Activated gamma-delta T cell treated with Interleukin-2 at 50 U/mL for 16 hours (primary cell): Measurements from ENCODE around the gene NKD2.
"Not testable (repeated sequence)": the region's sequence is repeated elsewhere in the genome, so short reads cannot be mapped to it uniquely, and the experiment has no call there.

Experiments used
- DNase-seq: peaks from one replicate; pipeline ENCODE4 v3.0.0-alpha.2; 2020

Gene NKD2

DNA sequence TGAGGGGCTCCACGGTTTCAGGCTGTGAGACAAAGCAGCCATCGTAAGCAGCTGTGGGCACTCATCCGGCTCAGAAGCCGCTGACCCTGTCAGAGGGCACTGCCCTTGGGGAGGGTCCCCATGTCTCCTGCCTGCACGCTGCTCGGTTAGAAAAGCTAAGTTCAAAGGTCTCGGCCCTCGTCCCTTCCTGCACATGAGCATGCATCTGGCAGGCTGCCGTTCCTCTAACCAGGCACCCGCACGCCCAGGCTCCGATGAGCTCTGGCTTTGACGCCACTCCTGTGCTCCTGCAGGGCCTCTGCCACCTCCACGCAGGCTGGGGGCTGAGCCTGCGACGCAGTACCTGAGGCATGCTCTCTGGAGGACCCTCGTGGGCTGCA, 51.3 kb downstream of the NKD2 start:
- no peak for DNase-seq

GRCh38 chr5:1060535-1060981, 52.0 kb downstream of the NKD2 start:
- no peak for DNase-seq

DNA sequence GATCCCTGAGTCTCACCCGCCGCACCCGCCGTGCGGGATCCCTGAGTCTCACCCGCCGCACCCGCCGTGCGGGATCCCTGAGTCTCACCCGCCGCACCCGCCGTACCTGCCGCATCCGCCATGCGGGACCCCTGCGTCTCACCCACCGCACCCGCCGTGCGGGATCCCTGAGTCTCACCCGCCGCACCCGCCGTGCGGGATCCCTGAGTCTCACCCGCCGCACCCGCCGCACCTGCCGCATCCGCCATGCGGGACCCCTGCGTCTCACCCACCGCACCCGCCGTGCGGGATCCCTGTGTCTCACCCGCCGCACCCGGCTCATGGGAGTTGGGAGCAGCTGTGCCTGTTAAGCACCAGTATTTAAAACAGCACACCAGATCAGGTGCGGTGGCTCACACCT, 52.7 kb downstream of the NKD2 start:
- DNase-seq: not testable (repeated sequence)

GRCh38 chr5:1061916-1062315, 53.3 kb downstream of the NKD2 start:
- DNase-seq: no peak

DNA sequence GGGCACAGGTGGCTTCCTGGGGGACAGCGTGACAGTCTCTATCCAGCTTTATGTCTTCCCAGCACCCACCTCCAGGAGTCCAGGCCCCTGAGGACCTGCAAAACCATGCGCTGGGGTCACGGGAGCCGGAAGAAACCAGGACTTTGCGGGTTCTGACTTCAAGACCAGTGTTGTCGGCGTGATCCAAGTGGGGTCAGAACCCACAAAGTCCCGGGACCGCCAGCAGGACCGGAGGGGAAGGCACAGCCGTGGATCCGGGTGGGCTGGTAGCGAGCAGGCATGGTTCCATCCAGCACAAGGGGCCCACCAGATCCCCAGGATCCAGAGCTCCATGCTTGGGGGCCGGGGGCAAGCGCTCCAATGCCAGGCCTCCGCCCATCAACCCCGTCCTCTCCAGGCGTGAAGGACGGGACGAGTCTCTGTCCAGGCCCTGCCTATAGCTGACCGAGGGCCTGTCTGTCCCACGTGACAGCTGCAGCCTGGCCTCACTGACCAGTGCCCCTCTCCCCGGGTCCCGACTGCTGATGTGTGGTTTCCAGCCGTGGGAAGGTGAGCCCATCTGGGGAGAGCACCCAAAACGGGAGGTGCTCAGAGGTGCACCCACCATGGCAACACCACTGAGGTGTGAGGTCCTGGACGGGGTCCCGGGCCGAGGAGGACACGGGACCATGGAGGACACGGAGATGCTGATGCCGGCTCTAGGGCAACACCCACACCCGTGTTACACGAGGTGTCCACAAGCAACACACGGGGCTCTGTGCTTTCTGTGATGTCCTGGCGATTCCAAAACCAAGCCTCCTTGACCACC, 54.4 kb downstream of the NKD2 start:
- DNase-seq: no peak

DNA sequence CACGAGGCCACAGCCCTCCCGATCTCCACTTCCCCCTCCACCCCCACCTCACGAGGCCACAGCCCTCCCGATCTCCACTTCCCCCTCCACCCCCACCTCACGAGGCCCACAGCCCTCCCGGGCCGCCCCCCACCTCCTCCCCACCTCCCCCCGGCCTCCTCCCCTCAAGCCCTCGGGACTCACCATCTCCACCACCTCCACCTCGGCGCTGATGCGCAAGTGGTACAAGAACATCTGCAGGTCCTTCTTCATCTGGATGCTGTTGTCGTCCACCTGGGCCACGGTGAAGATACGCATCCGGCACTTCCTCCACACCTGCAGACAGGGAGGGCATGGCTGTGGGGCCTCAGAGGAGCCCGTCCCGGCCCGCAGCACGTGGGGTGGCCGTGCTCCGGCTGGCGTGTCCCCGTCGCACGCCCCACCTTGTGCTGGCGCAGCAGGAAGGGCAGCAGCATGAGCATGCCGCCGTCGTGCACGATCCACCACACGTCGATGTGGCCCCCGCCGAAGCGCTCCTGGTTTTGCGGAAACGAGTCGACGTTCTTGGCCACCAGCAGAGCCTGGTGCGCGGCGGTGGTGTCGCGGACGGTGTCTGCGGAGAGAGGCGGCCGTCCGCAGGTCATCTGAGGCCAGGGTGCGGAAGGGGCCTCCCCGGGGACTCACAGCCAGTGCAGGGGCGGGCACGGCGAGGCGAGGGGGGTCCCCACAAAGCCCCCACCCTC, 55.2 kb downstream of the NKD2 start:
- DNase-seq: no peak

DNA sequence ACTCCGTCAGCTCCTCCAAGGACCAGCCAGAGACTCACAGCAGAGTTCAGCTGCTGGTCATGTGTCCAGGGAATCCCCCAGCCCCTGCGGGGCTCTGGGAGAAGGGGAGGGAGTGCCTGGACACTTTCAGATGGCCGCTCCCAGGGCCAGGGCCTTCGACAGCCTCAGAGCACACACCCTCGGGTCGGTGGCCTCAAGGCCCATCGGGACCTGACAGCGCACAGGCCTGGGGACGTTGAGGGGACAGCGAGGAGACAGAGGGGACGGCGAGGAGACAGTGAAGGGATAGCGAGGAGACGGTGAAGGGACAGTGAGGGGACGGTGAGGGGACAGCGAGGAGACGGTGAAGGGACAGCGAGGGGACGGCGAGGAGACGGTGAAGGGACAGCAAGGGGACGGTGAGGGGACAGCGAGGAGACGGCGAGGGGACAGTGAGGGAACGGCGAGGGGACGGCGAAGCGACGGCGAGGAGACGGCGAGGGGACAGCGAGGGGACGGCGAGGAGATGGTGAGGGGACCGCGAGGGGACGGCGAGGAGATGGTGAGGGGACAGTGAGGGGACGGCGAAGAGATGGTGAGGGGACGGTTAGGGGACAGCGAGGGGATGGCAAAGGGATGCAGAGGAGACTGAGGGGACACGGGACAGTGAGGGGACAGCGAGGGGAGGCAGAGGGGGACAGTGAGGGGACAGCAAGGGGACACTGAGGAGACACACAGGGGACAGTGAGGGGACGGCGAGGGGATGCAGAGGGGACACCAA, 56.0 kb downstream of the NKD2 start:
- DNase-seq: no peak

GRCh38 chr5:1065143-1065750, 56.6 kb downstream of the NKD2 start:
- no peak for DNase-seq

GRCh38 chr5:1065891-1066650, 57.5 kb downstream of the NKD2 start:
- no peak for DNase-seq

DNA sequence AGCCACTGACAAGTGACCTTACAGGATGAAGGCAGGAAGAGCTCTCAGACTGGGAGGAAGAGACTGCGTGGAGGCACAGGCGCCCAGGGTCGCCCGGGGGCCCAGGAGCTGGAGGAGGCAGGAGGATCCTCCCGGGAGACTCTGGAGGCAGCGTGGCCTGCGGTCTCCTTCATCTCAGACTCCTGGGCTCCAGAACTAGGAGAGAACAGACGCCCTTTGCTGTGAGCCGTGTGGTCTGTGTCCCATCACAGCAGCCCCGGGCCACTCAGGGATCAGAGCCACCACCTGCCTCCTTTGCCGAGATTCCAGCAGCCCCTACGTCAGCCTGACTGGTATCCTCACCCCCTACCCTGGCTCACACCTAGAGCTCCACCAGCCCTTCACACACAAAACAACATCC, 58.1 kb downstream of the NKD2 start:
- no peak for DNase-seq

DNA sequence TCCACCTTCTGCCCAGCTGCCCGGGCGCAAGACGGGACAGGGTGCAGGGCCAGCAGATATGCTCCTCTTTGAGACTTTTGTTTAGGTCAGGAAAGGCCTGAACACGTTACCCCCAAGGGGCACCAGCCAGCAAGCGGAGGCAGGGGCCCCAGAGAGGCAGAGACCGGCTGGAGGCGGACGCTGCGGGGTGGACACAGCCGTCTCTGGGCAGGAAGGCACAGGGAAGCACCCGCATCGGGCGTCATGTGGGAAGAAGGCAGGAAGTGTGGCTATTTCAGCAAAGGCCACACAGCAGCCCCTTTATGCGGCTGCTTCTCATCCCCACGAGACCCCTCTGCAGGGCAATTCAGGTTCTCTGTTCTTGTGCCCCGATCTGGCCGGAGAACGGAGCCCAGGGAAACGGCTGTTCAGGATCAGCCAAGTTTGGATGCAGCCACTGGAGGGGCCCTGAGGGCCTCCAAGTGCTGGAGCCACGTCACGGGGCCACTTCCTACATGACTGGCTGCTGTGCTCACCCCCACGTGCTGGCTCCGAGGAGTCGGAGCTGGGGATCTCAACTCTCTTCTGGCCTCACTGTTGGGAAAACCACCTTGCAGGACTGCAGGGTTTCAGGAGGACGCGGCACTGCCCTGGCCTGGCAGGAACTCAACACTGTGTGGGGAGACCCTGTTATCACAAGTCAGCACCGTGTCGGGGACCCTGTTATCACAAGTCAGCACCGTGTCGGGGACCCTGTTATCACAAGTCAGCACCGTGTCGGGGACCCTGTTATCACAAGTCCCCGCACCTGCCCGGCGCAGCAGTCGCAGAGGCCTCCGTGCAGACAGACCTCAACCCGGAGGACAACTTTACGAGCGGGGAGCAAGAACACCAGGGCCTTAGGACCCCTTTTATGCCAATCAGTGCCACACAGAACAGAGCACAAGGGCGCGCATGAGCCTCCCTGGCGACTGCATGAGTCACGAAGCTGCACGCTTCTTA, 58.8 kb downstream of the NKD2 start:
- no peak for DNase-seq

DNA sequence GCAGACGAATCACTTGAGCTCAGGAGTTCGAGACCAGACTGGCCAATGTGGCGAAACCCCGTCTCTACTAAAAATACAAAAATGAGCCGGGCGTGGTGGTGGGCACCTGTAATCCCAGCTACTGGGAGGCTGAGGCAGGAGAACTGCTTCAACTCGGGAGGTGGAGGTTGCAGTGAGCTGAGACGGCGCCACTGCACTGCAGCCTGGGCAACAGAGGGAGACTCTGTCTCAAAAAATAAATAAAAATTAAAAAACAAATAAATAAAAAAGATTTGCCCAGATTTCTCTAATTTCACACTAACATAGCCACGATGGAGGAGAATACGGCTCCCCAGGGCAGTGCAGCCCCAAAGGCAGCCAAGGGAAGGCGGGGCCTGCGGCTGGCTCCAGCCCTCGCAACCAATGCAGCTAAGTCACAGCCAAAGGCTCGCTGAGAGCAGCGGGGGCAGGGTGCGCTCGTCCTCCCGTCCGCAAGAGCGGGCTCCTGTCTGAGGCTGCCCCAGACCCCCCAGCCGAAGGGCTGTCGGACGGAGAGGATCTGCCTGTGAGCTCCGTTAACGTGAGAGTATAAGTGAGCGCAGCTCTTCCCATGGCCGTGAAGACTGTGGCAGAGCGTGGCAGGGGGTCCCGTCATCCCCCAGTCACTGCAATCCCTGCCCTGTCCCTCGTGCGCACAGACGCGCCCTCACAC, 59.7 kb downstream of the NKD2 start:
- DNase-seq: no peak

DNA sequence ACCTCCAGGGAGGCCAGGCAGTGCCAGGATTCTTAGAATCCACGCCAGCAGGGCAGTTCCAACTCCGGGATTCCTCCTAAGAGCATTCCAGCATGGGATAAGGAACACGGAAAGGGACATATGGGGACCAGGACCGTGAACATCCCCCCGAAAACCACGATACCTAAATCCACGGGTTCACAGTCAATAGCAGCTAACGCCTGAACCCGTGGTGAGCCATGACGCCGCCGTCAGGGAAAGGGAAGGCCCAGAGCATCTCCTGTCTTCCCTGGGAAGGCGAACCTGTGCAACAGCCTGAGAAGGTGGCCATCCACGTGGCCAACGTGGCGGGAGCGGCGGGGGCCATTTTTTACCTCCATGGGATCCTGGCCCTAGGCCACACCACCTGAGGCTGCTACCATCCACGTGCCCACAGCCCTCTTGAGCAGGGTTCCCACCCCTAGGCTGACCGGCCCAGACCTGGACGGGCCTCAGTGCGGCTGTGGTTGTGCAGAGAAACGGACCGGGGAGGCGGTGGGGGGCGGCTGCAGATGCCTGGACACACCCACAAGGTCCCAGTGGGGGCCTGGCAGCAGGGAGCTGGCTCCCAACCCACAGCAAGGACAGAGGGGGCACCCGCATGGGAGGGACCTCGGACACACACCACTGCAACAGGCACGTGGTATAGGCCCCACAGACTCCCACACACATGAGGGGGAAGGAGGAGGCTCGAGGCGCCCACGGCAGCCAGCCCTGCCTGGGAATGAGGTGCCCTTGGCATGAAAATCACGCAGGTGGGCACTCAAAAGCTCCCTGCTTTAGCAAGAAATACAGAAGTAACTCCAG, 60.5 kb downstream of the NKD2 start:
- no peak for DNase-seq

DNA sequence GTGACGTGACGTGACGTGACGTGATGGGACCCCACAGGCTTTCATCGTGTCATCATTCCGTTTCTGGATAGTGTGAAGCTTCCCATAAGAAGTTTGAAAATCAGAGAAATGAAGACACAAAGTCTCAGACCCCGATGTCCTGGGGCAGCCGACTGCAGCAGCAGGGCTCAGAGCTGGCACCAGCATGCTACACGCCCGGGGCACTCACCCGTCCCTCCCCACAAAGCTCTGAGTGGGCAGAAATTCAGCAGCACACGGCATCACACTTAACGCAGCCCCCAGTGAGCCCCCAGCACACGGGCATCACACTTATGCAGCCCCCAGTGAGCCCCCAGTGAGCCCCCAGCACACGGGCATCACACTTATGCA, 61.1 kb downstream of the NKD2 start:
- no peak for DNase-seq

DNA sequence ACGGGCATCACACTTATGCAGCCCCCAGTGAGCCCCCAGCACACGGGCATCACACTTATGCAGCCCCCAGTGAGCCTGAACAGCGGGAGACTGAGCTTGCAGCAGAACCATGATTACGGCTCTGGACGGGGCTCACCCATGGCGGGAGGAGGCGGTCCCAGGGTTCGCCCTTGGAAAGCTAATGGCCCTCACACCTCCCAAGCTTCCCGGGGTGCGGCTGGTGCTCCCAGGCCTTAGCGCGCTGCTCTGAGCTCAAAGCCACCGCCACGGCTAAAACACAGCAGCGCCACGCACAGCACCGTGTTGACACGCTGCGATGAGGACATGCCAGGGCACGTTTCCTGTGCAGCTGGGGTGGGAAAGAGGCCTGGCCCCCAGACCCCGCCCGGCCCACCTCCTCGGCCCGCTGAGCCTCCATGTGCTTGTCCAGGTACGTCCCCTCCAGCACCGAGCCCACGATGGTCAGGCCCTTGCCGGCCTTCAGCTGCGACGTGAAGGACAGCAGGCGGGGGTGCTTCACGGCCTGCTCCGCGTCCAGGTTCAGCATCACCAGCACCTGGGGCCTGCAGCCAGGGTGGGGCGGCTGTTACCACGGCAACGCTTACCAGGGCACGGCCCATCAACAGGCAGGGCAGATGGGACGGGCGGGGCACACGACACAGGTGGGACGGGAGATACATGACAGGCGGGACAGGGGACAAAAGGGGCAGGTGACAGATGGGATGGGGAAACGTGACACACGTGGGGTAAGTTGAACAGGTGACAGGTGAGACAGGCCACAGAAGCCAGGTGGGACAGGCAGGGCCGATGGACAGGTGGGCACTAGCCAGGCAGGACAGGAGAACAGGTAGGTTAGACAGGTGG, 64.9 kb downstream of the NKD2 start:
- no peak for DNase-seq

- DNase-seq: no peak
These were observed 65.6 kb downstream of the NKD2 start for GRCh38 chr5:1074226-1074625.

GRCh38 chr5:1074816-1075554, 66.4 kb downstream of the NKD2 start:
- DNase-seq: no peak

DNA sequence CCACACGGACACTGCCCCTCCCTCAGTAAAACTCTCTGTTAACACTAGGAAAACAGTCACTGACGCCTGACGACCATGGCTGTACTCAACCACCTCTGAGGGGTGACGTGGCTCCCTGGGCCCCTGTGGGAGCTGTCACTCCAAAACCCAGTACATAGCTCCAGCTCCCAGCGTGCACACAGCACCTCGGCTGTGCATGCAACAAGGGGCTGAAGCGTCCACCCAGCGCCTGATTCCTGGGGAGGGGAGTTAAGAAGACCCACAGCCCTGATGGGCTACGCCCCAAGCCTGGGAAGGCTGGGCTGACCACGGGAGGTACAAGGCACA, 66.9 kb downstream of the NKD2 start:
- DNase-seq: no peak
